ENCODE data around the gene OSMR. TPM values are rescaled to one million over a fixed set of nuclear protein-coding genes. Genes with fewer than 3 reads are reported as not detected.

The OSMR gene
- total and polyA plus RNA-seq, 2 of the 13 experiments (the other 11 are each of a cell fraction or from before 2014, with no cell fraction given) = 21.3 to 86.5 TPM

- TF ChIP-seq CREB1 (IDR thresholded peaks at IDR 0.05) (no peak), CREB1 (CRISPR knock-in tag; IDR thresholded peaks at IDR 0.05) (no peak), ZNF7 (CRISPR knock-in tag; IDR thresholded peaks at IDR 0.05) (no peak), ZNF737 (CRISPR knock-in tag; IDR thresholded peaks at IDR 0.05; ENCODE audit: borderline replicate concordance) (peak; percentile 65; the same call in 1 of the 2 replicates), E2F2 (CRISPR knock-in tag; IDR thresholded peaks at IDR 0.05; ENCODE audit: borderline replicate concordance) (no peak), JUN (CRISPR knock-in tag; IDR thresholded peaks at IDR 0.05) (no peak), SIN3A (IDR thresholded peaks at IDR 0.05; ENCODE audit: borderline replicate concordance, low read depth, low read length) (peak; percentile 35; the same call in 1 of the 2 replicates), CBX5 (CRISPR knock-in tag; IDR thresholded peaks at IDR 0.05; ENCODE audit: borderline replicate concordance) (peak; percentile 51; the same call in 1 of the 2 replicates), SALL1 (CRISPR knock-in tag; IDR thresholded peaks at IDR 0.05) (0 out of 2 replicates have a peak, but pooled peaks have one; percentile 16), THAP9 (CRISPR knock-in tag; IDR thresholded peaks at IDR 0.05; ENCODE audit: borderline replicate concordance) (peak; percentile 22; the same call in 1 of the 2 replicates), ZNF101 (CRISPR knock-in tag; IDR thresholded peaks at IDR 0.05; ENCODE audit: borderline replicate concordance, low read depth) (peak; percentile 2; the same call in 1 of the 2 replicates), ZFP36L2 (CRISPR knock-in tag; IDR thresholded peaks at IDR 0.05) (no peak), ZNF337 (CRISPR knock-in tag; IDR thresholded peaks at IDR 0.05; ENCODE audit: borderline replicate concordance, low read depth) (no peak), SOX6 (IDR thresholded peaks at IDR 0.05) (no peak), SOX6 (CRISPR knock-in tag; IDR thresholded peaks at IDR 0.05) (no peak), ZNF543 (CRISPR knock-in tag; IDR thresholded peaks at IDR 0.05) (0 out of 2 replicates have a peak, but pooled peaks have one; percentile 2), HDAC1 (CRISPR knock-in tag; IDR thresholded peaks at IDR 0.05) (peak; percentile 7; the same call in 1 of the 2 replicates), KAT8 (CRISPR knock-in tag; IDR thresholded peaks at IDR 0.05) (0 out of 2 replicates have a peak, but pooled peaks have one; percentile 34), ZC3H13 (CRISPR knock-in tag; IDR thresholded peaks at IDR 0.05) (0 out of 2 replicates have a peak, but pooled peaks have one; percentile 20), ZNF687 (CRISPR knock-in tag; IDR thresholded peaks at IDR 0.05) (peak; percentile 43), ETV6 (CRISPR knock-in tag; conservative IDR thresholded peaks at IDR 0.05) (0 out of 2 replicates have a peak, but pooled peaks have one; percentile 53), SUZ12 (IDR thresholded peaks at IDR 0.05; ENCODE audit: low read depth, low read length) (no peak), GLI4 (CRISPR knock-in tag; IDR thresholded peaks at IDR 0.05; ENCODE audit: borderline replicate concordance) (0 out of 2 replicates have a peak, but pooled peaks have one; percentile 30)
Observed at GRCh38 chr5:38846379-38847011, 683 bp downstream of the OSMR start (continued).
